T follicular helper cell (primary cell): ENCODE measurements around the gene ARHGAP24.
"Not testable (repeated sequence)": the region's sequence is repeated elsewhere in the genome, so short reads cannot be mapped to it uniquely, and the experiment has no call there.

Experiments used
- DNase-seq: peaks from one replicate; pipeline ENCODE4 v3.0.0-alpha.2; 2020; ENCODE audit warnings: low read depth

Gene ARHGAP24

GRCh38 chr4:85862896-85863295 lies 387.9 kb downstream of the ARHGAP24 start:
- DNase-seq = no peak

- no peak for DNase-seq
Observed at GRCh38 chr4:85864259-85865205, 389.6 kb downstream of the ARHGAP24 start.

DNA sequence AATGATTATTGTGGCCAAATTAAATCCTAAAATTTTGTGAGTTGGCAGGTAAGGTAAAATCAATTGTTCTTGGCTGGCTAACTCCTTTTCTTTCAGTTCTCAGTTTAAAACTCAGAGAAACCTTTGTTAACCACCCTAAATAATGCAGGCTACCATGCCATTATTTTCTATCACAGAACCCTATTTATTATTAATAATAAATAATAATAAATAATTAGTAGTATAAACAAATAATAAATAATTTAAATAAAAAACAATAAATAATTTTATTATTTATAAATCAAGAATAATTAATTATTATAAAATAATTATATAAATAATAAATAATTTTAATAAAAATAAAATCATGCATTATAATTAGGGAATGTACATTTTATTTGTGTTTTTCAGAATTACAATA lies 390.3 kb downstream of the ARHGAP24 start:
- no peak for DNase-seq

DNA sequence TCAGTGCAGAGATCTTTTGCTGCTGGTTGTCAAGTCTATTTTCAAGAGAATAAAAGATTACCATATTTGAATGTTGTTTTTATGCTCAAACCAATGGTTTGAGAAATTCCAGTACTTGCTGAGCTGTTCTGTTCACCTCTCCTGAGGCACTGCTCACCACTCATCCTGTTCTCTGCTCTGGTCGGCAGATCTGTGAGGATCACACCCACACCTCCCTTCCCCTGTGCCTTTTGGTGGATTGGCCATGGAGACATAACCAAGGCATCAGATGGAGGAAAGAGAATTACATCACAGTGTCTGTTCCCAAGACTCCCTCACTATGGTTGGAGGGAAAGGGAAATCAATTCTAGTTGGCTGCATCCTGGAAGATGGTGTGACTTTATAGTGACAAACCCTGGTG lies 391.6 kb downstream of the ARHGAP24 start:
- no peak for DNase-seq

- no peak for DNase-seq
Observed at GRCh38 chr4:85867271-85867670, 392.3 kb downstream of the ARHGAP24 start.

GRCh38 chr4:85869181-85869580 lies 394.2 kb downstream of the ARHGAP24 start:
- DNase-seq = no peak

DNA sequence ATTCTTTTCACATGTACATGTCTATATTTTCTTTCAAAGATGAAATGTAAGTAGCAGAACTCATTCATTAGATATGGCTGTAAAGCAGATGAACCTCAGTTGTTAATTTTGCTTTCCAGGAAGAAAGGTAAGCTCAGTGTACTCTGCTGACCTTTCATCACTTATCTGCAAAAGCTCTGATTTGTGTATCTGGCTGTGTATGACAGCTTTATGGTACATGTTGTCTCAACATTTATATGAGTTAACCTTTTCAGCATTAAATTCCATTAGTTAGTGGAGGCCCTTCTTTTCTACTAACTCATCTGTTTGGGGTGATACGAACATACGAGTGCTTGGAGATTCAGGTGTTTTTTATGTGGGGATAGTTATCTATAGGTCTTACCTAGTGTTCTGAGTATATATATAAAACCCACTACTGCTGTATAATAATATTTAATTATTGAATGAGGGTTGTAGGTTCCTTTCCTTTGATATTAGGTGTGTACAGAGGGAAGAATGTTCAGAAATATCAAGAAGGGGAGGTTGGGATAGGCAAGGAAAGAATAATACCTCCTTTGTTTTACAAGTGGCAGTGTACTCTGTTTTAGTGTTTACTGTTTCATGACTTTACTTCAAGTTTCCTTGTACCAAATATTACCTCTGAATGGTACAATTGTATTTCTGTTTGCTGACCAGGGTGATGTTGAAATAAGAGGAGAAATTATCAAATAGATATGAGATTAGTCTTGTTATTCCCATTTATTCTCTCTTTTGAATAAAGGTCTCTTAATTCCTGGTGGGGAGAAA lies 395.5 kb downstream of the ARHGAP24 start:
- DNase-seq = no peak

- DNase-seq = no peak
Observed at GRCh38 chr4:85873566-85873965, 398.6 kb downstream of the ARHGAP24 start.

- DNase-seq = no peak
Observed at GRCh38 chr4:85879518-85879917, 404.6 kb downstream of the ARHGAP24 start.

DNA sequence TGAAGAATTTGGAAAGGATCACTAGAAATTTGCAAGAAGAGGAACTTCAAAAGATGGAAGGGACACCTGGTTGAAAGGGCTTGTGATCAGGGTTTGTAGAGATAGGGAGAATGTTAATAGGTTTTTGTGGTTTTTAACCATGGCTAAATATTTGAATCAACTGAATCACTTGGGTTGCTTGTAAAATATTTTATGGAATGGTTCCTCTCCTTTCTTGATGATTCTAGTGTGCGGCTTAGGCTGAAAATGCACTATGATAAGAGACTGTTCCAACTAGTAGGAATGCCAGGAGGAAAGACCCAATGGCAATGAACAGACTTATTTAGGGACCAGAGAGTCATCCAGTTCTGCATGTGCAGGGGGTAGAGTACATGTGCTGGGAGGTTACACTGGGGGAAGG lies 408.2 kb downstream of the ARHGAP24 start:
- DNase-seq = no peak

DNA sequence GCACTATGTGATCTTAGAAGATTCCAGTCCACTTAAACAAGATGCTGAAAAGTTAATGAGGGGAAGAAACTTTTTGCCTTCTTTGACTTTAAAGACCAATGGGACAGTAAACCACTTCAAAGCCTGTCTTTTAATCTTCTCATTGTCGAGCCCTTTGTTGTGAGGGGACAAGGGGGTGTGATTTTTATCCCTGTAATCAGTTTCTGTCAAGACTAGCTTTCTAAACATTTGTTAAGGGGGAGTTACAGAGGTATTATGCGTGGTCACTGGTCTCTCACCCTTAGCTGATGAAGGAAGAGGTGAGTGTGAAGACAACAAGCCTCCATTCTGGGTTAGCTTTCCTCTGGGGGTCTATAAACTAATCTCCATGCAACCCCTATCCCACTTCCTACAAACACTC lies 409.3 kb downstream of the ARHGAP24 start:
- DNase-seq = no peak

GRCh38 chr4:85886665-85887064 lies 411.7 kb downstream of the ARHGAP24 start:
- no peak for DNase-seq

DNA sequence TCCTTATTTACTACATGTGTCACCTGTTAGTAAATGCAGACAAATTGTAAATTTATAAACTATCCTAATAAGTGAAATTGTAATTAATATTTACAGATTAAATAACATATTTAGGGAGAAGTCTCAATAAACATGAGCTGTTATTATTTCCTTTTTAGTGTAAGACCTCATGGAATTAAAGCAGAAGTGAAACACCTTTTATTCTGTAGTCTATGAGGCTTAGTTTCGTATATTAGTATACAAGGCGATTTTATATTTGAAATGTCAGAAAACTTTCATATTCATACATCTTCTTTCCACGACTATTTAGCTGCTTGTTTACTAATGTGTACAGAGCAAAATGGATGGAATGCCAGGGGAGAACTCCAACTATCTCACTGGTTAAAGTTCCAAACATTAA lies 414.4 kb downstream of the ARHGAP24 start:
- no peak for DNase-seq

GRCh38 chr4:85895755-85896154 lies 420.8 kb downstream of the ARHGAP24 start:
- no peak for DNase-seq

DNA sequence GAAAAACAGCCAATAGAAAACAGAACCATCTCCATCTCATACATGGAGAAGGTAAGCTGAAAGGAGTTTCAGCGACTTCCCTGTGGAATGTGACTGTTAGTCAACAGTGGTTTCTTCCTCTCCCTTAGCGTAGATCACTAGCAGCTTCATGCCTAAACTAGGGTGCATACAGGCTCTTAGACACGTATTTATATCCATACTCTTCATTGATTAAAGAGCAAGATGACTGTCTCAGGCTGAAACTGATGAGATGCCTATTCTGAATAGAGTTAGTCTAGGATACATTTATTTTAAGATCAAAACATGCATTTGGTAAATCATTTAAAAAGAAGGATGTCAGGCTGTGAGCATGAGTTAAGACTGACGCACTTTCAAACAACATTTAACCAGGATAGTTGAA lies 423.3 kb downstream of the ARHGAP24 start:
- no peak for DNase-seq

DNA sequence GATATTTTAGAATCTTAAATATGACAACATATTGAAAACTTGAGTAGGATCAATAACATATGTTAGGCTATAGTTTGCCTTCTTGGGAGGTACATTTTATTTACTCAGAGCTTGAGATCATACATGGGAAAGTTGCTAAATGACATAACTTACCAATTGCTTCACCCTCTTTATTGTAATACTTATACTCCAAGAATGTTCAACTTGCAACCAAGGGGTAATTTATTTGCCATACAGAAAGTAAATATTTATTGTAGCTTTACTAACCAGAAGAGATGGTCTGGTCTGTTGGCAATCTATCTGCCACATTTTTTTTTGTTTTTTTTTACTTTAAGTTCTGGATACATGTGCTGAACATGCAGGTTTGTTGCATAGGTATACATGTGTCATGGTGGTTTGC lies 426.6 kb downstream of the ARHGAP24 start:
- DNase-seq = no peak

- DNase-seq = not testable (repeated sequence)
Observed at GRCh38 chr4:85902647-85903046, 427.7 kb downstream of the ARHGAP24 start.

GRCh38 chr4:85905761-85906160 lies 430.8 kb downstream of the ARHGAP24 start:
- no peak for DNase-seq

- no peak for DNase-seq
Observed at GRCh38 chr4:85907001-85907400, 432.1 kb downstream of the ARHGAP24 start.

- no peak for DNase-seq
Observed at GRCh38 chr4:85909851-85910250, 434.9 kb downstream of the ARHGAP24 start.

DNA sequence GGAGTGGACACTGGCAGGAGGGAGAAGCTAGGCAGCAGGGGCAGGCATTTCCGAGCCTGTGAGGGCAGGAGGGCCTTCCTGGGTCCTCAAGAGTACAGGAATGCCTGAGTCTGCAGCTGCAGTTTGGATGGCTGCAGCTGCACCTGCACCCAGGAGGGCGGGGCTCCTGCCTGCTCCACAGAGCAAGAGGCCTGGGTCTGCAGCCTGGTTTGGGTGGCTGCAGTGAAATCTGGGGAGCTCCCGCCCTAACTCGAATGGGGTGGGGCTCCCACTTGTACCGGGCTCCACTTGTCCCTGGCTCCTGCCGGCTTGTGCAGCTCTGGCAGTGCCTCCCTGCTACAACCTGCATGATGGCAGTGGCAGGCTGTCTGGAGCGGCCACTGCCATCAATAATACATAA lies 436.0 kb downstream of the ARHGAP24 start:
- no peak for DNase-seq

DNA sequence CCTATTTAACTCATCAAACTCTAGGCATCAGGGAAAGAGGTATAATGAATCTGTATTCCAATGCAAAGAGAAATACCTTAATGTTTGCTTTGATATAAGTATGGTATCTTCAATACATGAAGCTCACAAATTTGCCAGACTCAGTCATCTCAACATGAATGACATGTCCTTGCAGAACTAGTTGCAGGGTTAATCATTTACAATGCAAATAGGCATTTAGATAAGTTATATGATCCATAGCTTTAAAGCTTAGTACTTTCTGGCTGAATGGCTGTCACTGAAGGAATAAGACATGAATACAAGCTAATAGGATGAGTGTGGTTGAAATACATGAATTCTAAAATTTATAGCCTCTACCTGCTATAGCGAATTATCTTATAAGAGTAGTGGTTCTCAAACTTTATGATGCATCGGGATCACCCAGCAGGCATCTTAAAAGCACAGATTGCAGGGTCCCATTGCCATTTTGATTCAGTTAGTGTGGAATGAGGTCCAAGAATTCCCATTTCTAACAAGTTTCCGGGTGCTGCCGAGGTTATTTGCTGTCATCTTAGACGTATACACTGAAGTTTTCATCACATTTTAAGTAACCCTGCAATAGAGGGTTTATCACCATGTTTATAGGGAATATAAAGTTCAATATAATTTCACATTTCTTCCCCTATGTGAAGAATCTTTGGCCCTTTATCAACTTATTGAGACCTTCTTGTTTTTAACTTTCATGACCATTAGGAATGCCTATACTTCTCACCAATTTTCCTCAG lies 439.2 kb downstream of the ARHGAP24 start:
- no peak for DNase-seq
